OCI-LY1 (cell line): Measurements from ENCODE around the gene PPIL3.

Experiments
- CTCF ChIP-seq: fragments of 200-600 bp; sonication (generic), shearing (Covaris generic); IDR thresholded peaks from 2 replicates; pipeline ENCODE4 v1.5.1; 2017; ENCODE audit warnings: mild to moderate bottlenecking, antibody characterized with exemption, low read length, moderate library complexity, mixed read lengths
- EZH2 ChIP-seq: fragments of 200-600 bp; sonication (generic), shearing (Covaris generic); IDR thresholded peaks from 2 replicates; pipeline ENCODE4 v1.8.0; 2017; ENCODE audit warnings: borderline replicate concordance, mixed run types, mild to moderate bottlenecking, antibody characterized with exemption, low read length, moderate library complexity, mixed read lengths

DNA sequence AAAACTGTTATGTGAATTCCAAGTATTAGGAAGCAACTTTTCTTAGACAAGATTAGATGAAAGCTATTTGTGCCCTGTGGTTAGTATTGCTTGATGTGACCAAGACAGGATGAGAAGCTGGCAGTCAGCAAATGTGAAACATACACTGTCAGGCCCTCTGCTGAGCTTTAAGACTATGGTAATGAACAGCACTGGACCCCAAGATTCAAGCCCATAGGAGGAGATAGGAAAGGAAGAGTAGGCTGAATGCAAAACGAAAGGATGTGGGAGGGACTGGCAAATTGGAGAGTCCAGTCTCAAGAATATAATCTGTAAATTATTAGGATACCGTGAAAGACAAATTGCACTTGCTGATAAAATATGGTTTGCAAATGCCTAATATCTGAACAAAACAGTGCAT, 60.8 kb downstream of the PPIL3 start:
- TF ChIP-seq CTCF (no peak), EZH2 (no peak)
